HepG2 (cell line): Measurements from ENCODE around the gene KIF26B. TPM values are rescaled to one million over a fixed set of nuclear protein-coding genes. Genes with fewer than 3 reads are reported as not detected.

Experiments used
- BRF2 ChIP-seq: sonication (generic); formaldehyde crosslinking; IDR thresholded peaks from 2 replicates; pipeline ENCODE4 v1.8.1; 2022; ENCODE audit warnings: mild to moderate bottlenecking, missing genetic modification reagents
- DZIP1 ChIP-seq: sonication (generic); formaldehyde crosslinking; IDR thresholded peaks from 2 replicates; pipeline ENCODE4 v1.5.0; 2020; ENCODE audit warnings: mild to moderate bottlenecking, missing genetic modification reagents
- MBNL3 ChIP-seq: fragments of 250-450 bp; sonication (Bioruptor Pico); conservative IDR thresholded peaks from 2 replicates; pipeline ENCODE4 v1.8.0; 2022; ENCODE audit warnings: mild to moderate bottlenecking, inconsistent platforms
- MLX ChIP-seq: IDR thresholded peaks from 2 replicates; pipeline ENCODE4 v1.6.1; 2016
- MXD4 ChIP-seq: IDR thresholded peaks from 2 replicates; pipeline ENCODE4 v1.6.1; 2016; ENCODE audit warnings: mild to moderate bottlenecking, missing biosample characterization, missing genetic modification reagents
- NFRKB ChIP-seq: fragments of 450-650 bp; IDR thresholded peaks from 2 replicates; pipeline ENCODE4 v1.6.1; 2017
- RELA ChIP-seq: sonication (generic); formaldehyde crosslinking; IDR thresholded peaks from 2 replicates; pipeline ENCODE4 v1.4.0; 2020; ENCODE audit warnings: missing genetic modification reagents
- SMAD9 ChIP-seq: sonication (generic); formaldehyde crosslinking; IDR thresholded peaks from 2 replicates; pipeline ENCODE4 v1.5.1; 2020; ENCODE audit warnings: mild to moderate bottlenecking, missing genetic modification reagents
- THAP7 ChIP-seq: sonication (generic); formaldehyde crosslinking; IDR thresholded peaks from 2 replicates; pipeline ENCODE4 v1.8.1; 2023; ENCODE audit warnings: mild to moderate bottlenecking, missing genetic modification reagents
- UBTF ChIP-seq: sonication (generic); formaldehyde crosslinking; IDR thresholded peaks from 2 replicates; pipeline ENCODE4 v1.4.0; 2020; ENCODE audit warnings: mild to moderate bottlenecking, missing genetic modification reagents
- ZBTB4 ChIP-seq: sonication (generic); formaldehyde crosslinking; IDR thresholded peaks from 2 replicates; pipeline ENCODE4 v1.4.0; 2020; ENCODE audit warnings: missing genetic modification reagents, mild to moderate bottlenecking, borderline replicate concordance
- polyA plus RNA-seq, 8 experiments: library from polyadenylated mRNA; depleted of rRNA in 3 of 8; stranded (reverse) in 7 of 8; unstranded in 1 of 8; fragments of >200 nt; fragmentation: Illumina TruSeq in 4 of 8; extraction: Trizol in 4 of 8; gene quantifications; 2 replicates each; pipeline versions ENCODE4 v1.2.1 to v1.2.3, GENCODE V29; 2011 to 2016; ENCODE audit warnings: low read depth in 4 of 8, missing spikeins in 1 of 8, mixed read lengths in 1 of 8; ENCODE audit not compliant: insufficient read depth in 1 of 8
- total RNA-seq, 5 experiments: library from RNA; depleted of rRNA; stranded (reverse); fragments of >200 nt; fragmentation: Illumina TruSeq; extraction: Trizol; gene quantifications; 2 replicates each; pipeline ENCODE4 v1.2.3, GENCODE V29; 2016; ENCODE audit warnings: low read depth in 1 of 5

KIF26B gene
- total and polyA plus RNA-seq, 2 of the 13 experiments (the other 11 are each of a cell fraction or from before 2014, with no cell fraction given) = 0.08 to 0.09 TPM

- TF ChIP-seq ZBTB4 (CRISPR knock-in tag) = no peak
- no peak for TF ChIP-seq NFRKB
- no peak for TF ChIP-seq MXD4 (CRISPR knock-in tag)
- no peak for TF ChIP-seq DZIP1 (CRISPR knock-in tag)
- TF ChIP-seq SMAD9 (CRISPR knock-in tag) = no peak
- no peak for TF ChIP-seq RELA
- no peak for TF ChIP-seq MBNL3 (CRISPR knock-in tag)
- TF ChIP-seq BRF2 (CRISPR knock-in tag) = no peak
- TF ChIP-seq UBTF (CRISPR knock-in tag) = no peak
- TF ChIP-seq MLX (CRISPR knock-in tag) = no peak
- TF ChIP-seq THAP7 (CRISPR knock-in tag) = no peak
These were observed 190.6 kb downstream of the KIF26B start (continued) for GRCh38 chr1:245345191-245345884.
